ENCODE measurements around the gene DNM3.

Gene DNM3

GRCh38 chr1:171793636-171794035 is 47.7 kb upstream of the DNM3 start (continued):
- TF ChIP-seq SETDB1 (IDR thresholded peaks at IDR 0.05; ENCODE audit: insufficient read length, low read length) (no peak), YY1 (tag by site-specific recombination; IDR thresholded peaks at IDR 0.05) (no peak)
- TF ChIP-seq, protein P1, sequence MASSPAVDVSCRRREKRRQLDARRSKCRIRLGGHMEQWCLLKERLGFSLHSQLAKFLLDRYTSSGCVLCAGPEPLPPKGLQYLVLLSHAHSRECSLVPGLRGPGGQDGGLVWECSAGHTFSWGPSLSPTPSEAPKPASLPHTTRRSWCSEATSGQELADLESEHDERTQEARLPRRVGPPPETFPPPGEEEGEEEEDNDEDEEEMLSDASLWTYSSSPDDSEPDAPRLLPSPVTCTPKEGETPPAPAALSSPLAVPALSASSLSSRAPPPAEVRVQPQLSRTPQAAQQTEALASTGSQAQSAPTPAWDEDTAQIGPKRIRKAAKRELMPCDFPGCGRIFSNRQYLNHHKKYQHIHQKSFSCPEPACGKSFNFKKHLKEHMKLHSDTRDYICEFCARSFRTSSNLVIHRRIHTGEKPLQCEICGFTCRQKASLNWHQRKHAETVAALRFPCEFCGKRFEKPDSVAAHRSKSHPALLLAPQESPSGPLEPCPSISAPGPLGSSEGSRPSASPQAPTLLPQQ (tag by site-specific recombination; IDR thresholded peaks at IDR 0.05): no peak

DNA sequence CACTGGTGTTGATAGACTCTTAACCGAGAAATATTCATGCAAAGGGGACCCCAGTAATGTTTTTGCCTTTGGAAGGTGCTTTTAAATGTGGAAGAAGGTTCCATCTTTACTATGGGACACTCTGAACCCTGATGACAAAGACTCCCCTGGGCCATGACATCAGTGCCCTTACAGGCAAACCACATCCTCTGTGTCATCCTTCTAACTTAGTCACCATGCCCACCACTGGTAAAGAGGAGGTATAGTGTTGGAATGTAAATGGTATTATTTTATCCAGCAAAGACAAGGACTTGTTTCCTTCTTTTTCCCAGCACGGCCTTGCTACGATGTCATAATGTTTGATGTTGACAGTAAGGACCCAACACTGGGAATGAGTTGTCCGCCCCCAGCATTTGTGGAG is 47.2 kb upstream of the DNM3 start:
- CTCF ChIA-PET: interaction anchor here (0.5 to 3.0 kb wide), 2 partner anchors 7 to 150 kb away, joined by 3 to 13 read pairs; no protein-coding TSS in a partner anchor

More for the DNA sequence above, 47.2 kb upstream of the DNM3 start:
- Histone ChIP-seq H3K4me3 (ENCODE audit: low read depth, low read length) (no peak overlapping the region), H3K4me1 (ENCODE audit: control insufficient read depth, insufficient read depth, low read length) (no peaks in the 10 kb centered on the region), H3K9me3 (ENCODE audit: control insufficient read depth, insufficient read depth, low read depth, low read length) (no peaks in the 10 kb centered on the region), H3K36me3 (ENCODE audit: control insufficient read depth in 2 of 2, insufficient read depth in 1 of 2, low read length in 2 of 2) (peaks cover 14 to 91% of the 10 kb centered on the region in 2 experiments), H3K27ac (ENCODE audit: extremely low read depth, low read depth, low read length) (no peak overlapping the region)
- POLR2A ChIA-PET: no interaction called here
- TF ChIP-seq ZFP41 (tag by site-specific recombination; IDR thresholded peaks at IDR 0.05; ENCODE audit: borderline replicate concordance) (no peak), ZNF16 (tag by site-specific recombination; IDR thresholded peaks at IDR 0.05; ENCODE audit: low read depth) (no peak), YY1 (tag by site-specific recombination; IDR thresholded peaks at IDR 0.05) (no peak), ZNF416 (tag by site-specific recombination; IDR thresholded peaks at IDR 0.05) (no peak), ZNF10 (tag by site-specific recombination; IDR thresholded peaks at IDR 0.05) (no peak), ELK4 (IDR thresholded peaks at IDR 0.05; ENCODE audit: borderline replicate concordance, low read depth, low read length) (no peak), BCL11A (tag by site-specific recombination; IDR thresholded peaks at IDR 0.05; ENCODE audit: low read depth) (no peak), ZNF140 (tag by site-specific recombination; IDR thresholded peaks at IDR 0.05) (no peak), ZNF239 (tag by site-specific recombination; IDR thresholded peaks at IDR 0.05) (no peak), ZNF768 (tag by site-specific recombination; IDR thresholded peaks at IDR 0.05) (no peak)
- TF ChIP-seq, protein P2, sequence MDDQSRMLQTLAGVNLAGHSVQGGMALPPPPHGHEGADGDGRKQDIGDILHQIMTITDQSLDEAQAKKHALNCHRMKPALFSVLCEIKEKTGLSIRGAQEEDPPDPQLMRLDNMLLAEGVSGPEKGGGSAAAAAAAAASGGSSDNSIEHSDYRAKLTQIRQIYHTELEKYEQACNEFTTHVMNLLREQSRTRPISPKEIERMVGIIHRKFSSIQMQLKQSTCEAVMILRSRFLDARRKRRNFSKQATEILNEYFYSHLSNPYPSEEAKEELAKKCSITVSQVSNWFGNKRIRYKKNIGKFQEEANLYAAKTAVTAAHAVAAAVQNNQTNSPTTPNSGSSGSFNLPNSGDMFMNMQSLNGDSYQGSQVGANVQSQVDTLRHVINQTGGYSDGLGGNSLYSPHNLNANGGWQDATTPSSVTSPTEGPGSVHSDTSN (CRISPR knock-in tag; IDR thresholded peaks at IDR 0.05): no peak
- TF ChIP-seq, protein P3, sequence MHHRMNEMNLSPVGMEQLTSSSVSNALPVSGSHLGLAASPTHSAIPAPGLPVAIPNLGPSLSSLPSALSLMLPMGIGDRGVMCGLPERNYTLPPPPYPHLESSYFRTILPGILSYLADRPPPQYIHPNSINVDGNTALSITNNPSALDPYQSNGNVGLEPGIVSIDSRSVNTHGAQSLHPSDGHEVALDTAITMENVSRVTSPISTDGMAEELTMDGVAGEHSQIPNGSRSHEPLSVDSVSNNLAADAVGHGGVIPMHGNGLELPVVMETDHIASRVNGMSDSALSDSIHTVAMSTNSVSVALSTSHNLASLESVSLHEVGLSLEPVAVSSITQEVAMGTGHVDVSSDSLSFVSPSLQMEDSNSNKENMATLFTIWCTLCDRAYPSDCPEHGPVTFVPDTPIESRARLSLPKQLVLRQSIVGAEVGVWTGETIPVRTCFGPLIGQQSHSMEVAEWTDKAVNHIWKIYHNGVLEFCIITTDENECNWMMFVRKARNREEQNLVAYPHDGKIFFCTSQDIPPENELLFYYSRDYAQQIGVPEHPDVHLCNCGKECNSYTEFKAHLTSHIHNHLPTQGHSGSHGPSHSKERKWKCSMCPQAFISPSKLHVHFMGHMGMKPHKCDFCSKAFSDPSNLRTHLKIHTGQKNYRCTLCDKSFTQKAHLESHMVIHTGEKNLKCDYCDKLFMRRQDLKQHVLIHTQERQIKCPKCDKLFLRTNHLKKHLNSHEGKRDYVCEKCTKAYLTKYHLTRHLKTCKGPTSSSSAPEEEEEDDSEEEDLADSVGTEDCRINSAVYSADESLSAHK (tag by site-specific recombination; IDR thresholded peaks at IDR 0.05): no peak
- TF ChIP-seq, protein P4, sequence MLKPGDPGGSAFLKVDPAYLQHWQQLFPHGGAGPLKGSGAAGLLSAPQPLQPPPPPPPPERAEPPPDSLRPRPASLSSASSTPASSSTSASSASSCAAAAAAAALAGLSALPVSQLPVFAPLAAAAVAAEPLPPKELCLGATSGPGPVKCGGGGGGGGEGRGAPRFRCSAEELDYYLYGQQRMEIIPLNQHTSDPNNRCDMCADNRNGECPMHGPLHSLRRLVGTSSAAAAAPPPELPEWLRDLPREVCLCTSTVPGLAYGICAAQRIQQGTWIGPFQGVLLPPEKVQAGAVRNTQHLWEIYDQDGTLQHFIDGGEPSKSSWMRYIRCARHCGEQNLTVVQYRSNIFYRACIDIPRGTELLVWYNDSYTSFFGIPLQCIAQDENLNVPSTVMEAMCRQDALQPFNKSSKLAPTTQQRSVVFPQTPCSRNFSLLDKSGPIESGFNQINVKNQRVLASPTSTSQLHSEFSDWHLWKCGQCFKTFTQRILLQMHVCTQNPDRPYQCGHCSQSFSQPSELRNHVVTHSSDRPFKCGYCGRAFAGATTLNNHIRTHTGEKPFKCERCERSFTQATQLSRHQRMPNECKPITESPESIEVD (tag by site-specific recombination; IDR thresholded peaks at IDR 0.05): no peak
- TF ChIP-seq, protein P5, sequence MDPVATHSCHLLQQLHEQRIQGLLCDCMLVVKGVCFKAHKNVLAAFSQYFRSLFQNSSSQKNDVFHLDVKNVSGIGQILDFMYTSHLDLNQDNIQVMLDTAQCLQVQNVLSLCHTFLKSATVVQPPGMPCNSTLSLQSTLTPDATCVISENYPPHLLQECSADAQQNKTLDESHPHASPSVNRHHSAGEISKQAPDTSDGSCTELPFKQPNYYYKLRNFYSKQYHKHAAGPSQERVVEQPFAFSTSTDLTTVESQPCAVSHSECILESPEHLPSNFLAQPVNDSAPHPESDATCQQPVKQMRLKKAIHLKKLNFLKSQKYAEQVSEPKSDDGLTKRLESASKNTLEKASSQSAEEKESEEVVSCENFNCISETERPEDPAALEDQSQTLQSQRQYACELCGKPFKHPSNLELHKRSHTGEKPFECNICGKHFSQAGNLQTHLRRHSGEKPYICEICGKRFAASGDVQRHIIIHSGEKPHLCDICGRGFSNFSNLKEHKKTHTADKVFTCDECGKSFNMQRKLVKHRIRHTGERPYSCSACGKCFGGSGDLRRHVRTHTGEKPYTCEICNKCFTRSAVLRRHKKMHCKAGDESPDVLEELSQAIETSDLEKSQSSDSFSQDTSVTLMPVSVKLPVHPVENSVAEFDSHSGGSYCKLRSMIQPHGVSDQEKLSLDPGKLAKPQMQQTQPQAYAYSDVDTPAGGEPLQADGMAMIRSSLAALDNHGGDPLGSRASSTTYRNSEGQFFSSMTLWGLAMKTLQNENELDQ (tag by site-specific recombination; IDR thresholded peaks at IDR 0.05; ENCODE audit: low read depth): no peak
